Measurements from ENCODE around the gene MYBPC2. TPM values are rescaled to one million over a fixed set of nuclear protein-coding genes. Genes with fewer than 3 reads are reported as not detected.

The MYBPC2 gene
- total RNA-seq, 2 experiments from 2014 or later = 0.08 TPM; not detected in 1

DNA sequence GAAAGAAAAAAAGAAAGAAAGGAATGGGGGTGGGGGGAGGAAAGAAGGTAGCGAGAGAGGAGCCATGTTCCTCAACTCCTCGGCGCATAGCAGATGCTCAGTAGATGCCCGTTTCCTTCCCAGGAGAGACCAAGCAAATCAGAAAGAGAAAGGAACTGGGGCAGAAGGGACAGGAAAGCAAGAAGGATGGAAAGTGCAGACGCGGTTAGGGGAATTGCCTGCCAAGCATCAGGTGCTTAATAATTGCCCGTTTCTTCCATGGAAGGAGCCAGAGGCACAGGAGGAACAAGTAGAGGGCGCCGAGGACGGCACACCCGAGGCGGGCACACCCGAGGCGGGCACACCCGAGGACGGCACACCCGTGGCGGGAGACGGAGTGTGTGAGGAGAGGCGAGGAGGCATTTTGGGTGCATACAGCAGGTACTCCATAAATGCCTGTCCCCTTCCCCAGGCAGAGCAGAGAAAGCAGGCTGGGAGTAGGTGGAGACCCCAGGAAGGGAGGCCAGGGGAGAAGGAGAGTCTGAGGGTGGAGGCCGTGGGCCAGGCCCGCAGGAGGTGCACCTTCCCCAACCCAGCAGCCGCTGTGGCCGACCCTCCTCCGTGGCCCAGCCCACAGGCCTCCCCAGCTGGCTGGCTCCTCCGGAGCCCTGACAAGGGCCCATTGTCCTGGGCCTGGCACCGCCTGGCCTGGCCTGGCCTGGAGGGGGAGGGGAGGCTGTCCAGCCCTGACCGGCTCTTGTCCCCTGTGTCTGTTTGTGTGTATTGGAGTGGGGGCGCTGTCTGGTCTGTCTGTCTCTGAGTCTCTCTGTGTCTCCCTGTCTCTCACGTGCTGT, 63.7 kb downstream of the MYBPC2 start:
- Mint-ChIP-seq H3K36me3 (ENCODE audit: low read depth) (peaks cover 1% of the 10 kb centered on the region), H3K27ac (no peak overlapping the region)
- TF ChIP-seq CTCF (IDR thresholded peaks at IDR 0.05) = no peak

GRCh38 chr19:50497022-50497405, 64.3 kb downstream of the MYBPC2 start:
- no peak overlapping the region for H3K27ac Mint-ChIP-seq
- H3K4me1 ChIP-seq (ENCODE audit: insufficient read depth, low read length) = peaks cover 5% of the 10 kb centered on the region
- no peak overlapping the region for H3K4me3 Mint-ChIP-seq
- no peak for ATAC-seq (ENCODE audit: poor library complexity)
- POLR2A ChIA-PET = no interaction called here
- TF ChIP-seq CTCF (IDR thresholded peaks at IDR 0.05) = no peak
- no peaks in the 10 kb centered on the region for H3K9me3 Mint-ChIP-seq
- H3K4me3 ChIP-seq (ENCODE audit: low read length) = no peak overlapping the region
- no peak for DNase-seq
- H3K9me3 ChIP-seq (ENCODE audit: control insufficient read depth in 1 of 2, insufficient read depth in 1 of 2, low read length in 2 of 2) = no peaks in the 10 kb centered on the region
- H3K27me3 ChIP-seq (ENCODE audit: control insufficient read depth in 1 of 2, insufficient read depth in 2 of 2, low read length in 2 of 2) = no peaks in the 10 kb centered on the region
- H3K36me3 ChIP-seq (ENCODE audit: insufficient read depth, low read length) = no peaks in the 10 kb centered on the region
- CTCF ChIA-PET = no interaction called here
- H3K27ac ChIP-seq (ENCODE audit: low read depth in 1 of 2, low read length in 2 of 2) = no peak overlapping the region
- H3K36me3 Mint-ChIP-seq (ENCODE audit: low read depth) = peaks cover 7% of the 10 kb centered on the region
- peaks cover 8% of the 10 kb centered on the region for H3K4me1 Mint-ChIP-seq (ENCODE audit: low read depth)
- H3K27me3 Mint-ChIP-seq = no peaks in the 10 kb centered on the region
- intact Hi-C loops (cut with DNase I, micrococcal nuclease) = no loop called here

More for the DNA sequence above, 63.7 kb downstream of the MYBPC2 start:
- DNase-seq = peak in 1 of 14 experiments; percentile 29
- H3K9me3 Mint-ChIP-seq = no peaks in the 10 kb centered on the region
- H3K4me3 Mint-ChIP-seq = no peak overlapping the region
- ChIA-PET POLR2A (no interaction called here), CTCF (no interaction called here)
- no peak overlapping the region for H3K4me3 ChIP-seq (ENCODE audit: low read length)
- intact Hi-C loops (cut with DNase I, micrococcal nuclease) = no loop called here
- H3K9me3 ChIP-seq (ENCODE audit: control insufficient read depth in 1 of 2, insufficient read depth in 1 of 2, low read length in 2 of 2) = no peaks in the 10 kb centered on the region
- no peaks in the 10 kb centered on the region for H3K36me3 ChIP-seq (ENCODE audit: insufficient read depth, low read length)
- H3K27me3 ChIP-seq (ENCODE audit: control insufficient read depth in 1 of 2, insufficient read depth in 2 of 2, low read length in 2 of 2) = no peaks in the 10 kb centered on the region
- H3K4me1 ChIP-seq (ENCODE audit: insufficient read depth, low read length) = peaks cover 11% of the 10 kb centered on the region
- ATAC-seq (ENCODE audit: poor library complexity) = no peak
- H3K4me1 Mint-ChIP-seq (ENCODE audit: low read depth) = peaks cover 15% of the 10 kb centered on the region
- H3K27me3 Mint-ChIP-seq = no peaks in the 10 kb centered on the region
- H3K27ac ChIP-seq (ENCODE audit: low read depth in 1 of 2, low read length in 2 of 2) = no peak overlapping the region

- DNase-seq (no peak), ATAC-seq (ENCODE audit: poor library complexity) (no peak)
- H3K4me3 Mint-ChIP-seq = no peak overlapping the region
- H3K27ac Mint-ChIP-seq = no peak overlapping the region
- Histone ChIP-seq H3K4me3 (ENCODE audit: low read length) (no peak overlapping the region), H3K27me3 (ENCODE audit: control insufficient read depth in 1 of 2, insufficient read depth in 2 of 2, low read length in 2 of 2) (no peaks in the 10 kb centered on the region), H3K27ac (ENCODE audit: low read depth in 1 of 2, low read length in 2 of 2) (no peak overlapping the region), H3K36me3 (ENCODE audit: insufficient read depth, low read length) (no peaks in the 10 kb centered on the region), H3K4me1 (ENCODE audit: insufficient read depth, low read length) (no peaks in the 10 kb centered on the region), H3K9me3 (ENCODE audit: control insufficient read depth in 1 of 2, insufficient read depth in 1 of 2, low read length in 2 of 2) (no peaks in the 10 kb centered on the region)
- intact Hi-C loops (cut with DNase I, micrococcal nuclease) = no loop called here
- ChIA-PET POLR2A (no interaction called here), CTCF (no interaction called here)
- peaks cover 9% of the 10 kb centered on the region for H3K36me3 Mint-ChIP-seq (ENCODE audit: low read depth)
- no peaks in the 10 kb centered on the region for H3K27me3 Mint-ChIP-seq
- H3K9me3 Mint-ChIP-seq = no peaks in the 10 kb centered on the region
- no peak for TF ChIP-seq CTCF (IDR thresholded peaks at IDR 0.05)
- peaks cover 3% of the 10 kb centered on the region for H3K4me1 Mint-ChIP-seq (ENCODE audit: low read depth)
Observed at GRCh38 chr19:50498219-50499056, 65.7 kb downstream of the MYBPC2 start.
